Osteoblast (primary cell): Measurements from ENCODE around the gene PUS10. TPM values are rescaled to one million over a fixed set of nuclear protein-coding genes. Genes with fewer than 3 reads are reported as not detected.
"Not testable (repeated sequence)": the region's sequence is repeated elsewhere in the genome, so short reads cannot be mapped to it uniquely, and the experiment has no call there.

Experiments used
- DNase-seq: peaks from one replicate; pipeline ENCODE4 v3.0.0; 2011; ENCODE audit warnings: low spot score, mixed read lengths; ENCODE audit not compliant: insufficient read length; ENCODE audit errors: missing footprints
- H2AFZ ChIP-seq: 2 replicates; pipeline ENCODE4 v1.6.0; 2011; ENCODE audit warnings: mild to moderate bottlenecking, low read length
- H3K27ac ChIP-seq: 2 replicates; pipeline ENCODE4 v1.5.1; 2011; ENCODE audit warnings: mild to moderate bottlenecking, low read depth, low read length, moderate library complexity
- H3K27me3 ChIP-seq: 2 replicates; pipeline ENCODE4 v1.6.0; 2012; ENCODE audit warnings: mild to moderate bottlenecking, control low read depth, inconsistent platforms, low read length, moderate library complexity; ENCODE audit not compliant: insufficient read depth
- H3K36me3 ChIP-seq: 2 replicates; pipeline ENCODE4 v1.5.1; 2011; ENCODE audit warnings: mild to moderate bottlenecking, low read length, control low read depth, moderate library complexity; ENCODE audit not compliant: insufficient read depth
- H3K4me1 ChIP-seq: 2 replicates; pipeline ENCODE4 v1.5.1; 2011; ENCODE audit warnings: mild to moderate bottlenecking, low read length, control low read depth, moderate library complexity; ENCODE audit not compliant: insufficient read depth
- H3K4me2 ChIP-seq: 2 replicates; pipeline ENCODE4 v1.6.0; 2011; ENCODE audit warnings: mild to moderate bottlenecking, low read length; ENCODE audit not compliant: insufficient read depth
- H3K4me3 ChIP-seq: fragments of 200-600 bp; sonication (generic); 3 replicates; pipeline ENCODE4 v1.5.1; 2012; ENCODE audit warnings: mild to moderate bottlenecking, low read length, inconsistent platforms; ENCODE audit not compliant: insufficient read depth
- H3K79me2 ChIP-seq: 2 replicates; pipeline ENCODE4 v1.6.0; 2012; ENCODE audit warnings: mild to moderate bottlenecking, low read length, control low read depth, inconsistent platforms; ENCODE audit not compliant: insufficient read depth
- H3K9me3 ChIP-seq: 2 replicates; pipeline ENCODE4 v1.5.1; 2011; ENCODE audit warnings: low read depth, low read length, control low read depth
- H4K20me1 ChIP-seq: 2 replicates; pipeline ENCODE4 v1.6.0; 2012; ENCODE audit warnings: mild to moderate bottlenecking, low read length, control low read depth; ENCODE audit not compliant: insufficient read depth
- total RNA-seq: library from RNA; depleted of rRNA; stranded (reverse); fragments of >200 nt; gene quantifications from 2 replicates; pipeline ENCODE4 v1.2.3, GENCODE V29; 2012
- TF ChIP-seq, protein P1 (sequence below): IDR thresholded peaks from 2 replicates; pipeline ENCODE4 v1.5.1; 2011; ENCODE audit warnings: mild to moderate bottlenecking, low read depth, low read length, moderate library complexity; ENCODE audit errors: extremely low read depth

The PUS10 gene
- total RNA-seq, 1 donor = 5.8 TPM

DNA sequence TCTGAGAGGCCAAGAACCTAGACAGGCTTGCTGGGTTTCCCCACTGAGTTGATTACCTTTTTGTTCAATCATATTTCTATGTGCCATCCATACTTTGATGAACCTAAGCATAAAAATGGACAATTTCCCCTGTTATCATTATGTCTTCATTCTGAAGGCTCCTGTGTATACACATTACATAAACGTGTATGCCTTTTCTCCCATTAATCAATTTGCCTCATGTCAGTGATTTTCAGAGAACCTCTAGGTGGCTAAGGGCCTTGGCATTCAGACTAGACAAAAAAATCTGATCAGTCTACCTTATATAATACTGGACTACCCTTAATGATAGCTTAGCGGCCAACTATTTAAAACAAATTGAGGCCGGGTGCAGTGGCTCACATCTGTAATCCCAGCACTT lies 4.7 kb downstream of the PUS10 start:
- H3K27ac ChIP-seq = no peak overlapping the region
- peaks cover 14% of the 10 kb centered on the region for H3K4me1 ChIP-seq
- H4K20me1 ChIP-seq = no peaks in the 10 kb centered on the region
- H3K4me3 ChIP-seq = no peak overlapping the region
- no peaks in the 10 kb centered on the region for H3K9me3 ChIP-seq
- peaks cover 25% of the 10 kb centered on the region for H3K79me2 ChIP-seq
- no peak overlapping the region for H2AFZ ChIP-seq
- TF ChIP-seq, protein P1, sequence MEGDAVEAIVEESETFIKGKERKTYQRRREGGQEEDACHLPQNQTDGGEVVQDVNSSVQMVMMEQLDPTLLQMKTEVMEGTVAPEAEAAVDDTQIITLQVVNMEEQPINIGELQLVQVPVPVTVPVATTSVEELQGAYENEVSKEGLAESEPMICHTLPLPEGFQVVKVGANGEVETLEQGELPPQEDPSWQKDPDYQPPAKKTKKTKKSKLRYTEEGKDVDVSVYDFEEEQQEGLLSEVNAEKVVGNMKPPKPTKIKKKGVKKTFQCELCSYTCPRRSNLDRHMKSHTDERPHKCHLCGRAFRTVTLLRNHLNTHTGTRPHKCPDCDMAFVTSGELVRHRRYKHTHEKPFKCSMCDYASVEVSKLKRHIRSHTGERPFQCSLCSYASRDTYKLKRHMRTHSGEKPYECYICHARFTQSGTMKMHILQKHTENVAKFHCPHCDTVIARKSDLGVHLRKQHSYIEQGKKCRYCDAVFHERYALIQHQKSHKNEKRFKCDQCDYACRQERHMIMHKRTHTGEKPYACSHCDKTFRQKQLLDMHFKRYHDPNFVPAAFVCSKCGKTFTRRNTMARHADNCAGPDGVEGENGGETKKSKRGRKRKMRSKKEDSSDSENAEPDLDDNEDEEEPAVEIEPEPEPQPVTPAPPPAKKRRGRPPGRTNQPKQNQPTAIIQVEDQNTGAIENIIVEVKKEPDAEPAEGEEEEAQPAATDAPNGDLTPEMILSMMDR = no peak
- H3K27me3 ChIP-seq = no peaks in the 10 kb centered on the region
- DNase-seq = no peak
- no peaks in the 10 kb centered on the region for H3K36me3 ChIP-seq
- no peak overlapping the region for H3K4me2 ChIP-seq

DNA sequence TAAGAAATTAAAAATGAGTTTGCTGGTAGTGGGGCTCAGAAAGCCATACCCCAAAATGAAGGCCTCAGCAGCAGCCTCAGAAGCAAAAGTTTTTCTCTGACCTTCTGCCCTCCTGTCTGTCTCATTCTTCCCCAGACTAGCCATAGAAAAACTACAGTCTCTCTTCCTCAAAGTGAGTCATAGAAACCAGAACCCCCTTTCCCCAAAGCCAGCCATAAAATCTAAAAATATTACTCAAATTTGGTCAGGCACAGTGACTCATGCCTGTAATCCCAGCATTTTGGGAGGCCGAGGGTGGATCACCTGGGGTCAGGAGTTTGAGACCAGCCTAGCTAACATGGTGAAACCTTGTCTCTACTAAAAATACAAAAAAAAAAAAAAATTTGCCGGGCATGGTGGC lies 5.8 kb downstream of the PUS10 start:
- H3K9me3 ChIP-seq, H3K4me3 ChIP-seq, H4K20me1 ChIP-seq, H3K27me3 ChIP-seq, H3K36me3 ChIP-seq, DNase-seq: not testable (repeated sequence)
- peaks cover 15% of the 10 kb centered on the region for H3K79me2 ChIP-seq
- H3K4me2 ChIP-seq = peak overlapping the region; percentile 48
- peak overlapping the region; percentile 32 for H2AFZ ChIP-seq
- H3K27ac ChIP-seq = peak overlapping the region; percentile 78
- peaks cover 14% of the 10 kb centered on the region for H3K4me1 ChIP-seq

GRCh38 chr2:61011678-61012077 lies 6.4 kb downstream of the PUS10 start:
- Histone ChIP-seq H3K79me2 (peaks cover 11% of the 10 kb centered on the region), H3K36me3 (no peaks in the 10 kb centered on the region), H3K9me3 (no peaks in the 10 kb centered on the region), H3K4me3 (no peak overlapping the region), H3K27ac (peak overlapping the region; percentile 78), H3K27me3 (no peaks in the 10 kb centered on the region), H3K4me1 (peaks cover 14% of the 10 kb centered on the region), H3K4me2 (peak overlapping the region; percentile 48), H2AFZ (peak overlapping the region; percentile 32), H4K20me1 (no peaks in the 10 kb centered on the region)
- TF ChIP-seq, protein P1 = no peak
- DNase-seq = no peak

- Histone ChIP-seq H3K4me3 (no peak overlapping the region), H3K36me3 (no peaks in the 10 kb centered on the region), H3K9me3 (no peaks in the 10 kb centered on the region), H3K27me3 (no peaks in the 10 kb centered on the region), H3K27ac (no peak overlapping the region), H3K4me1 (peaks cover 9% of the 10 kb centered on the region), H4K20me1 (no peaks in the 10 kb centered on the region), H3K4me2 (no peak overlapping the region), H2AFZ (no peak overlapping the region), H3K79me2 (no peaks in the 10 kb centered on the region)
- no peak for DNase-seq
- TF ChIP-seq, protein P1 = no peak
Observed at GRCh38 chr2:61009355-61009754, 8.7 kb downstream of the PUS10 start.
